ENCODE measurements around the gene BSDC1.
A peak's percentile ranks its signal among the peaks of the same experiment; 100 is the strongest.

Gene BSDC1

GRCh38 chr1:32335790-32336590, 58.3 kb downstream of the BSDC1 start, which contains the start of gene MARCKSL1:
Gene MARCKSL1, minus strand, starts transcription at chr1:32336233. Its CDS starts 200 bp downstream, at chr1:32336033.
- peak; percentile 58 for DNase-seq (ENCODE audit: low spot score)
- POLR2A ChIA-PET (ENCODE audit: low non-redundant PET), result interaction anchor here (0.7 to 1.4 kb wide), 3 partner anchors 10 to 58 kb away, joined by 3 to 7 read pairs (median 3); partner anchors contain the start of gene BSDC1
- TF ChIP-seq, protein P1, sequence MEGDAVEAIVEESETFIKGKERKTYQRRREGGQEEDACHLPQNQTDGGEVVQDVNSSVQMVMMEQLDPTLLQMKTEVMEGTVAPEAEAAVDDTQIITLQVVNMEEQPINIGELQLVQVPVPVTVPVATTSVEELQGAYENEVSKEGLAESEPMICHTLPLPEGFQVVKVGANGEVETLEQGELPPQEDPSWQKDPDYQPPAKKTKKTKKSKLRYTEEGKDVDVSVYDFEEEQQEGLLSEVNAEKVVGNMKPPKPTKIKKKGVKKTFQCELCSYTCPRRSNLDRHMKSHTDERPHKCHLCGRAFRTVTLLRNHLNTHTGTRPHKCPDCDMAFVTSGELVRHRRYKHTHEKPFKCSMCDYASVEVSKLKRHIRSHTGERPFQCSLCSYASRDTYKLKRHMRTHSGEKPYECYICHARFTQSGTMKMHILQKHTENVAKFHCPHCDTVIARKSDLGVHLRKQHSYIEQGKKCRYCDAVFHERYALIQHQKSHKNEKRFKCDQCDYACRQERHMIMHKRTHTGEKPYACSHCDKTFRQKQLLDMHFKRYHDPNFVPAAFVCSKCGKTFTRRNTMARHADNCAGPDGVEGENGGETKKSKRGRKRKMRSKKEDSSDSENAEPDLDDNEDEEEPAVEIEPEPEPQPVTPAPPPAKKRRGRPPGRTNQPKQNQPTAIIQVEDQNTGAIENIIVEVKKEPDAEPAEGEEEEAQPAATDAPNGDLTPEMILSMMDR (conservative IDR thresholded peaks at IDR 0.05; ENCODE audit: low read depth), result no peak
- no peak within 1 kb of the TSS for H3K27ac ChIP-seq
- CTCF ChIA-PET, result interaction anchor here (0.5 to 1.2 kb wide), 4 partner anchors 10 to 280 kb away, joined by 3 to 7 read pairs (median 4); no protein-coding TSS in a partner anchor

GRCh38 chr1:32335535-32335789, 58.8 kb downstream of the BSDC1 start:
- ChIA-PET POLR2A (ENCODE audit: low non-redundant PET) (interaction anchor here (1.0 to 1.4 kb wide), 2 partner anchors 10 to 59 kb away, joined by 3 to 7 read pairs; partner anchors contain the start of gene BSDC1), CTCF (interaction anchor here (1.2 kb wide), 2 partner anchors 66 to 93 kb away, joined by 3 to 4 read pairs; no protein-coding TSS in a partner anchor)
- no peak overlapping the region for H3K27ac ChIP-seq

DNA sequence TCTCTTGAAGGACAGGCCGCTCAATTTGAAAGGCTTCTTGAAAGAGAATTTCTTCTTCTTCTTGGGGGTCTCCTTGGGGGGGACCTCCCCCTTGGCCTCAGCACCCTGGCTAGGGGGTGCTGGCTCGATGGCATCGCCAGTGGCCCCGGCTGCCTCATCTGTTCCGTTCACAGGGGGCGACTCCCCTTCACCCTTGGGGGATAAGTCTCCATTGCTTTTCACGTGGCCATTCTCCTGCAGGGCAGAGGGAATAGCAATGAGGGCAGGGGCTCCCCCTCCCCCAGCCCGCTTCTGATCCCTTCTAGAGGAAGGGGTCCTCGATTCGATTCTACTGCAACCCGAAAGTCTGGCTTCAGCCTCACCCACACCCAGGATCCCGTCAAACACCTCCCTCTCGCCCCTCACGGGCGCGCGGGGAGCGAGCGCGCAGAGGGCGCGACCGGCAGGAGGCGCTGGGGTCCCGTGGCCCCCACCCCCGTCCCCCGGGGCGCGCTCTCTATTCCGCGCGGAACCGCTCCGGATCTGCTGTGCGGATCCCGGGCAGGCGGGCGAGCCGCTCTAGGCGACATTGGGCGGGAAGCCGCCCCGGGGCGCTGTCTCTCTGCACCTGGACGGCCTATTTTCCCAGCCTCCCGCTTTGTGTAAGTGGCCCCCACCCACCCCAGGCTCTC, 59.2 kb downstream of the BSDC1 start:
- TF ChIP-seq, protein P1 (conservative IDR thresholded peaks at IDR 0.05; ENCODE audit: low read depth), result peak; percentile 77
- DNase-seq (ENCODE audit: low spot score), result peak; percentile 41
- CTCF ChIA-PET, result interaction anchor here (1.2 kb wide), 1 partner anchor 93 kb away, joined by 3 read pairs; no protein-coding TSS in a partner anchor
- no peak overlapping the region for H3K27ac ChIP-seq
- POLR2A ChIA-PET (ENCODE audit: low non-redundant PET), result interaction anchor here (1.4 kb wide), 1 partner anchor 59 kb away, joined by 3 read pairs; the partner anchor contains the start of gene BSDC1

More at GRCh38 chr1:32335535-32335789, 58.8 kb downstream of the BSDC1 start:
- no peak for DNase-seq (ENCODE audit: low spot score)
- TF ChIP-seq, protein P1 (conservative IDR thresholded peaks at IDR 0.05; ENCODE audit: low read depth), result no peak

DNA sequence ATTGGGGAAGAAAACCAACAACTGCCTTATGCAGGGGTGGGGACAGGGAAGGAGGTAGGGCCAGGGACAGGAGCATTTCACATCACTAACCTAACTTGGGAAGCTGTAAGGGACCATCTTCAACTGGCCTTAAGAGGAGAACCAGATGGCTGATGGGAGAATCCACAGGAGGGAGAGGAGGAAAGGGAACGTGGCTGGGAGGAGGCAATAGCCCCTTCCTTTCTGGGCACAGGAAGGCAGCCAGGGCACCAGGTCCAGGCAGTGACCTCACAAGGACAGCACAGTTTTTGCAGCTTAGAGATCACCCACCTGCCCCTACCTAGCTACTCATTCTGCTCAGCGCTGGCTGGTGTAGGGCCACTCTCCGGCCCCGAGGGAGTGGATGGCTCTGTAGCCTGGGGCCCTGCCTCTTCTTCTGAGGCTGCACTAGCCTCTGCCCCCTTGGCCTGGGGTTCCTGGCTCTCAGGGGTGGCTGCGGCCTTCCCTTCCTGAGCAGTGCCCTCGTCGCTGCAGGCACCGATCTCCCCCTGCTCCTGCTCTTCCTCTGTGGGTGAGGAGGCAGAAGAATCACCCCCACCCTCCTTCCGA, 59.9 kb downstream of the BSDC1 start:
- DNase-seq (ENCODE audit: low spot score), result no peak
- POLR2A ChIA-PET (ENCODE audit: low non-redundant PET), result interaction anchor here (0.5 kb wide), 1 partner anchor 121 kb away, joined by 4 read pairs; no protein-coding TSS in a partner anchor
- TF ChIP-seq, protein P1 (conservative IDR thresholded peaks at IDR 0.05; ENCODE audit: low read depth), result no peak
- peak overlapping the region; percentile 15; the same call in 1 of the 2 replicates for H3K27ac ChIP-seq
- CTCF ChIA-PET, result interaction anchor here (0.5 to 0.6 kb wide), 2 partner anchors 18 to 68 kb away, joined by 4 to 6 read pairs; no protein-coding TSS in a partner anchor

DNA sequence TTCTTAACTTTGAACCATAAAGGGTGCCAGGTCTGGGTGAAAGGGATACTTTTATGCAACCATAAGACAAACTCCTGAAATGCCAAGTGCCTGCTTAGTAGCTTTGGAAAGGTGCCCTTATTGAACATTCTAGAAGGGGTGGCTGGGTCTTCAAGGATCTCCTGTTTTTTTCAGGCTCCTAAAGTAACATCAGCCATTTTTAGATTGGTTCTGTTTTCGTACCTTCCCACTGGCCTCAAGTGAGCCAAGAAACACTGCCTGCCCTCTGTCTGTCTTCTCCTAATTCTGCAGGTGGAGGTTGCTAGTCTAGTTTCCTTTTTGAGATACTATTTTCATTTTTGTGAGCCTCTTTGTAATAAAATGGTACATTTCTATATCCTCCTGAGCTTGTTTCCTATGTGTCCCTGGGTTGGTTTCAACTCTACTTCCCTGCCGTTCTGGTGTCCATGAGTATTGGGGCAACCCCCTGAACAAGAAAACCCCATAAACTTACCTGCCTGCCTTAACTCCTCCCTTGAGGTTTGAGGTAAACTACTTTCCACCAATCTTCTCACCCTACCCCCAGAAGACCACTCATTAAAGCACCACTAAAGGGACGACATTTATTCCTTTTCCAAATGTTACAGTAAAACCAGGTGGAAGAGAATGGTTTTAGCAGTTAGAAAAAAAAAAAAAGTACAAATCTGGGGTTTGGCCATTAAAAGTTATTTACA, 60.8 kb downstream of the BSDC1 start:
- POLR2A ChIA-PET (ENCODE audit: low non-redundant PET), result no interaction called here
- CTCF ChIA-PET, result interaction anchor here (0.6 kb wide), 1 partner anchor 19 kb away, joined by 6 read pairs; no protein-coding TSS in a partner anchor
- no peak for DNase-seq (ENCODE audit: low spot score)
- TF ChIP-seq, protein P1 (conservative IDR thresholded peaks at IDR 0.05; ENCODE audit: low read depth), result no peak
- H3K27ac ChIP-seq, result no peak overlapping the region
